Measurements from ENCODE around the gene DUOX1.

DNA sequence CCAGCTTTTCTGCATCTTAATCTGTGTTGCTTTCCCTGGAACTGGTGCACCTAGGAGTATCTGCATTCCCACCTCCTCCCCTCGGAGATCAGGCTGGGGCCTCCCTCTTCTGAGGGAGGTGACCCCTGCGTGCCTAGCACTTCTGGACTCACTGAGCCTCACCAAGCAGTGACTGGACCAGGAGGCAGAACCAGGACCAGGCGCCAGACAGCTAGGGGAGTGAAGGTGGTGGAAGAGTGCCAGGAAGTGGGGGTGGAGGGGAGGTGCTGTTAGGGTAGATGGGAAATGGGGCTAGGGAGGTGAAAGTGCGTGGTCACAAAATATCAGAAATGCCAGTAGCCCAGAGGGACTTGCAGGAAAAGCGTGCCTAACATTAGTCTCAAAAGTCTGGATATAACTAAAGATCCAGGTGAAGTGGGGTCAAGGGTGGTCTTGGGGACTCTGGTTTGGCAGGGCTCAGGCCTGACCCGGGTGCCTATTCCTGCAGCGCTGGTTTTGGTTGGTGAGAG, 14.4 kb upstream of the DUOX1 start:
- TF ChIP-seq, protein P1, sequence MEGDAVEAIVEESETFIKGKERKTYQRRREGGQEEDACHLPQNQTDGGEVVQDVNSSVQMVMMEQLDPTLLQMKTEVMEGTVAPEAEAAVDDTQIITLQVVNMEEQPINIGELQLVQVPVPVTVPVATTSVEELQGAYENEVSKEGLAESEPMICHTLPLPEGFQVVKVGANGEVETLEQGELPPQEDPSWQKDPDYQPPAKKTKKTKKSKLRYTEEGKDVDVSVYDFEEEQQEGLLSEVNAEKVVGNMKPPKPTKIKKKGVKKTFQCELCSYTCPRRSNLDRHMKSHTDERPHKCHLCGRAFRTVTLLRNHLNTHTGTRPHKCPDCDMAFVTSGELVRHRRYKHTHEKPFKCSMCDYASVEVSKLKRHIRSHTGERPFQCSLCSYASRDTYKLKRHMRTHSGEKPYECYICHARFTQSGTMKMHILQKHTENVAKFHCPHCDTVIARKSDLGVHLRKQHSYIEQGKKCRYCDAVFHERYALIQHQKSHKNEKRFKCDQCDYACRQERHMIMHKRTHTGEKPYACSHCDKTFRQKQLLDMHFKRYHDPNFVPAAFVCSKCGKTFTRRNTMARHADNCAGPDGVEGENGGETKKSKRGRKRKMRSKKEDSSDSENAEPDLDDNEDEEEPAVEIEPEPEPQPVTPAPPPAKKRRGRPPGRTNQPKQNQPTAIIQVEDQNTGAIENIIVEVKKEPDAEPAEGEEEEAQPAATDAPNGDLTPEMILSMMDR (conservative IDR thresholded peaks at IDR 0.05 in 1 of 2, IDR thresholded peaks at IDR 0.05 in 1 of 2; ENCODE audit: low read depth in 1 of 2, low read length in 2 of 2): no peak
- TF ChIP-seq EZH2 (IDR thresholded peaks at IDR 0.05; ENCODE audit: low read length, missing control alignments): no peak
